IMR-90 (cell line): ENCODE measurements around the gene MRPL38. TPM values are rescaled to one million over a fixed set of nuclear protein-coding genes. Genes with fewer than 3 reads are reported as not detected.

Experiments used
- ATAC-seq: fragments of 200-7000 bp; cut with Tn5 transposase; 2 replicates; pipeline ENCODE4 v1.9.1; 2020; ENCODE audit warnings: low read depth, mild to moderate bottlenecking, moderate library complexity
- BruUV-seq: library from RNA; stranded (reverse); fragments of 400-500 nt; replicated peaks from 2 replicates; lab custom pipeline; 2021; lab: Mats Ljungman, UMichigan
- CTCF ChIA-PET: fragments of 300-600 bp; formaldehyde crosslinking; extraction: SDS; loops from one replicate; lab custom pipeline; 2021; ENCODE audit warnings: antibody characterized with exemption; lab: Yijun Ruan, JAX
- POLR2A ChIA-PET: fragments of 300-600 bp; sonication (Branson Sonifier 250); formaldehyde crosslinking; loops from one replicate; lab custom pipeline; 2022; ENCODE audit warnings: antibody characterized with exemption; ENCODE audit not compliant: unreplicated experiment; lab: Charles Lee
- DNase-seq: peaks from one replicate; pipeline ENCODE4 v3.0.0; 2013
- H2AFZ ChIP-seq: replicated peaks from 2 replicates; pipeline ENCODE3; 2013; ENCODE audit warnings: low read length, mild to moderate bottlenecking; ENCODE audit not compliant: poor library complexity
- H2AK5ac ChIP-seq: 2 replicates; pipeline ENCODE4 v1.6.1; 2013; ENCODE audit warnings: low read depth, low read length, inconsistent platforms
- H2AK9ac ChIP-seq: replicated peaks from 2 replicates; pipeline ENCODE3; 2013; ENCODE audit warnings: mild to moderate bottlenecking, low read depth, low read length, moderate library complexity; ENCODE audit not compliant: poor library complexity
- H2BK120ac ChIP-seq: 2 replicates; pipeline ENCODE4 v1.6.1; 2013; ENCODE audit warnings: low read depth, low read length, inconsistent platforms
- H2BK15ac ChIP-seq: 3 replicates; pipeline ENCODE4 v1.6.1; 2013; ENCODE audit warnings: low read depth, low read length, inconsistent platforms
- H2BK20ac ChIP-seq: 2 replicates; pipeline ENCODE4 v1.6.1; 2013; ENCODE audit warnings: low read depth, mild to moderate bottlenecking, inconsistent platforms, low read length, moderate library complexity
- H2BK5ac ChIP-seq: 2 replicates; pipeline ENCODE4 v1.6.1; 2013; ENCODE audit warnings: mild to moderate bottlenecking, low read depth, low read length, inconsistent platforms; ENCODE audit not compliant: poor library complexity, severe bottlenecking
- H3K14ac ChIP-seq: replicated peaks from 2 replicates; pipeline ENCODE4 v1.6.1; 2013; ENCODE audit warnings: low read depth, low read length, inconsistent platforms
- H3K18ac ChIP-seq: 2 replicates; pipeline ENCODE4 v1.6.1; 2013; ENCODE audit warnings: low read depth, low read length, control low read depth
- H3K23ac ChIP-seq: 2 replicates; pipeline ENCODE4 v1.6.1; 2013; ENCODE audit warnings: low read depth, low read length, inconsistent platforms
- H3K27ac ChIP-seq: 2 replicates; pipeline ENCODE4 v1.5.1; 2013; ENCODE audit warnings: mild to moderate bottlenecking, control low read depth, low read length; ENCODE audit not compliant: insufficient read depth
- H3K27me3 ChIP-seq: 2 replicates; pipeline ENCODE4 v1.6.1; 2013; ENCODE audit warnings: low read length; ENCODE audit not compliant: control insufficient read depth, insufficient read depth
- H3K36me3 ChIP-seq: 2 replicates; pipeline ENCODE4 v1.6.1; 2013; ENCODE audit warnings: low read length, mixed read lengths; ENCODE audit not compliant: control insufficient read depth, insufficient read depth
- H3K4ac ChIP-seq: 2 replicates; pipeline ENCODE4 v1.6.1; 2013; ENCODE audit warnings: low read depth, low read length, inconsistent platforms
- H3K4me1 ChIP-seq: 2 replicates; pipeline ENCODE4 v1.6.1; 2013; ENCODE audit warnings: low read length, mixed read lengths; ENCODE audit not compliant: control insufficient read depth, insufficient read depth
- H3K4me2 ChIP-seq: 2 replicates; pipeline ENCODE4 v1.6.1; 2013; ENCODE audit warnings: low read depth, mild to moderate bottlenecking, control low read depth, low read length, moderate library complexity
- H3K4me3 ChIP-seq: 2 replicates; pipeline ENCODE4 v1.5.1; 2013; ENCODE audit warnings: low read depth, mild to moderate bottlenecking, control low read depth, low read length, moderate library complexity; ENCODE audit not compliant: insufficient read depth
- H3K56ac ChIP-seq: 2 replicates; pipeline ENCODE4 v1.6.1; 2013; ENCODE audit warnings: low read length, inconsistent platforms; ENCODE audit not compliant: insufficient read depth; ENCODE audit errors: extremely low read depth
- H3K79me1 ChIP-seq, 2 experiments: 2 replicates each; pipeline ENCODE4 v1.6.1; 2013; ENCODE audit warnings: low read length in 2 of 2, inconsistent platforms in 1 of 2, low read depth in 1 of 2
- H3K9ac ChIP-seq: 2 replicates; pipeline ENCODE4 v1.6.1; 2013; ENCODE audit warnings: low read depth, low read length, control low read depth
- H3K9me1 ChIP-seq: 2 replicates; pipeline ENCODE4 v1.6.1; 2013; ENCODE audit warnings: low read length, inconsistent platforms; ENCODE audit not compliant: insufficient read depth
- H3K9me3 ChIP-seq: 2 replicates; pipeline ENCODE4 v1.6.1; 2013; ENCODE audit warnings: low read length; ENCODE audit not compliant: control insufficient read depth, insufficient read depth
- H4K20me1 ChIP-seq: 2 replicates; pipeline ENCODE4 v1.6.1; 2013; ENCODE audit warnings: low read length, inconsistent platforms; ENCODE audit not compliant: insufficient read depth
- H4K5ac ChIP-seq: 2 replicates; pipeline ENCODE4 v1.6.1; 2013; ENCODE audit warnings: mild to moderate bottlenecking, low read depth, low read length, control low read depth
- H4K8ac ChIP-seq, 2 experiments: 2 replicates each; pipeline ENCODE4 v1.6.1; 2013; ENCODE audit warnings: low read depth in 2 of 2, low read length in 2 of 2, control low read depth in 1 of 2, inconsistent platforms in 1 of 2
- H4K91ac ChIP-seq: 2 replicates; pipeline ENCODE4 v1.6.1; 2013; ENCODE audit warnings: low read depth, low read length, inconsistent platforms; ENCODE audit not compliant: insufficient read depth
- BHLHE40 ChIP-seq: fragments of 150-350 bp; IDR thresholded peaks from 2 replicates; pipeline ENCODE4 v1.6.1; 2016; ENCODE audit warnings: mild to moderate bottlenecking, low read depth, low read length
- CEBPB ChIP-seq: IDR thresholded peaks from 2 replicates; pipeline ENCODE4 v1.6.1; 2012; ENCODE audit warnings: low read depth, low read length, improper control_type of control experiment
- CHD1 ChIP-seq: IDR thresholded peaks from 2 replicates; pipeline ENCODE4 v1.6.1; 2012; ENCODE audit warnings: low read depth, low read length, improper control_type of control experiment
- CTCF ChIP-seq: conservative IDR thresholded peaks from 2 replicates; pipeline ENCODE4 v1.5.1; 2012; ENCODE audit warnings: mild to moderate bottlenecking, low read depth, low read length, improper control_type of control experiment
- ELK1 ChIP-seq: fragments of 150-350 bp; IDR thresholded peaks from 2 replicates; pipeline ENCODE4 v1.6.1; 2016; ENCODE audit warnings: low read depth, mild to moderate bottlenecking, low read length, moderate library complexity, borderline replicate concordance
- FOS ChIP-seq: fragments of 150-350 bp; IDR thresholded peaks from 2 replicates; pipeline ENCODE4 v1.6.1; 2016; ENCODE audit warnings: low read depth, low read length
- MAFK ChIP-seq: IDR thresholded peaks from 2 replicates; pipeline ENCODE4 v1.6.1; 2012; ENCODE audit warnings: low read depth, low read length, improper control_type of control experiment
- MAZ ChIP-seq: IDR thresholded peaks from 2 replicates; pipeline ENCODE4 v1.6.1; 2012; ENCODE audit warnings: low read depth, mild to moderate bottlenecking, low read length, improper control_type of control experiment, moderate library complexity, borderline replicate concordance
- MXI1 ChIP-seq: IDR thresholded peaks from 2 replicates; pipeline ENCODE4 v1.6.1; 2012; ENCODE audit warnings: low read depth, mild to moderate bottlenecking, low read length, moderate library complexity, borderline replicate concordance
- POLR2A ChIP-seq: IDR thresholded peaks from 2 replicates; pipeline ENCODE4 v1.6.1; 2012; ENCODE audit warnings: mild to moderate bottlenecking, low read depth, low read length
- RAD21 ChIP-seq: IDR thresholded peaks from 2 replicates; pipeline ENCODE4 v1.6.1; 2012; ENCODE audit warnings: low read length, improper control_type of control experiment
- RCOR1 ChIP-seq: IDR thresholded peaks from 2 replicates; pipeline ENCODE4 v1.6.1; 2012; ENCODE audit warnings: mild to moderate bottlenecking, low read length, improper control_type of control experiment; ENCODE audit not compliant: insufficient replicate concordance
- RFX5 ChIP-seq: IDR thresholded peaks from 2 replicates; pipeline ENCODE4 v1.8.0; 2012; ENCODE audit warnings: low read depth, mild to moderate bottlenecking, low read length, moderate library complexity
- SMC3 ChIP-seq: fragments of 150-350 bp; IDR thresholded peaks from 2 replicates; pipeline ENCODE4 v1.6.1; 2016; ENCODE audit warnings: low read depth, mild to moderate bottlenecking, antibody characterized with exemption, low read length, moderate library complexity
- whole genome bisulfite sequencing, 2 experiments: methylation state at CpG; one replicate each; pipeline versions ENCODE4 v1.1.5 to v1.1.7; 2013; ENCODE audit warnings: missing lambda C conversion rate in 2 of 2; ENCODE audit not compliant: insufficient read length in 1 of 2; ENCODE audit errors: extremely low coverage in 2 of 2; 5-methylcytosine and 5-hydroxymethylcytosine counted together
- dilution Hi-C: fragments of 300-500 bp; cut with HindIII; formaldehyde crosslinking; loops from one replicate; pipeline ENCODE4 v1.14.3; 2018; ENCODE audit warnings: low sequenced_read_pairs; ENCODE audit not compliant: unreplicated experiment
- in situ Hi-C: fragments of 300-500 bp; cut with MboI; formaldehyde crosslinking; loops from 3 replicates; pipeline ENCODE4 v1.14.3; 2019; ENCODE audit warnings: low sequenced_read_pairs, inconsistent platforms, mixed read lengths
- intact Hi-C: fragments of 100-400 bp; cut with micrococcal nuclease; formaldehyde crosslinking; loops from 2 replicates; pipeline ENCODE4 v1.10.0; 2022
- polyA plus RNA-seq, 3 experiments: library from polyadenylated mRNA; depleted of rRNA; stranded (reverse); fragments of >200 nt; gene quantifications; 2 replicates each; pipeline ENCODE4 v1.2.3, GENCODE V29; 2012; ENCODE audit warnings: low replicate concordance in 1 of 3
- total RNA-seq: library from RNA; depleted of rRNA; stranded (reverse); fragments of >200 nt; gene quantifications from 2 replicates; pipeline ENCODE4 v1.2.3, GENCODE V29; 2012
- TF ChIP-seq, protein P1 (sequence below): fragments of 150-350 bp; IDR thresholded peaks from 2 replicates; pipeline ENCODE4 v1.6.1; 2017; ENCODE audit warnings: mild to moderate bottlenecking, antibody characterized with exemption, low read length, low read depth

MRPL38 gene
- total and polyA plus RNA-seq, 2 of the 4 experiments (the other 2 are of a cell fraction), result 13.3 to 42.5 TPM

GRCh38 chr17:75915268-75915667, 10.6 kb upstream of the MRPL38 start:
- no peak overlapping the region for H3K23ac ChIP-seq
- DNase-seq, result no peak
- dilution Hi-C loops (no loop called here), intact Hi-C loops (no loop called here), in situ Hi-C loops (no loop called here)
- H3K14ac ChIP-seq, result no peak overlapping the region
- no peaks in the 10 kb centered on the region for H4K20me1 ChIP-seq
- no peaks in the 10 kb centered on the region for H3K27me3 ChIP-seq
- CTCF ChIA-PET, result no interaction called here
- H2BK15ac ChIP-seq, result no peak overlapping the region
- H3K36me3 ChIP-seq, result peaks cover 13% of the 10 kb centered on the region
- no peak overlapping the region for H2AK9ac ChIP-seq
- H3K9me1 ChIP-seq, result no peaks in the 10 kb centered on the region
- POLR2A ChIA-PET, result no interaction called here
- H2BK20ac ChIP-seq, result no peak overlapping the region
- H3K4me2 ChIP-seq, result no peak overlapping the region
- no peak overlapping the region for H2BK5ac ChIP-seq
- WGBS, 2 experiments, result no CpG with 5 or more reads among the region's 8 CpGs
- no peaks in the 10 kb centered on the region for H3K79me1 ChIP-seq
- TF ChIP-seq POLR2A, result no peak
- no peak for TF ChIP-seq RCOR1
- TF ChIP-seq MAFK, result no peak
- no peak for TF ChIP-seq MXI1
- TF ChIP-seq SMC3, result no peak
- no peak for TF ChIP-seq BHLHE40
- no peak for TF ChIP-seq ELK1
- TF ChIP-seq CEBPB, result no peak
- no peak for TF ChIP-seq MAZ
- no peak for TF ChIP-seq FOS
- TF ChIP-seq RAD21, result no peak
- TF ChIP-seq, protein P1, sequence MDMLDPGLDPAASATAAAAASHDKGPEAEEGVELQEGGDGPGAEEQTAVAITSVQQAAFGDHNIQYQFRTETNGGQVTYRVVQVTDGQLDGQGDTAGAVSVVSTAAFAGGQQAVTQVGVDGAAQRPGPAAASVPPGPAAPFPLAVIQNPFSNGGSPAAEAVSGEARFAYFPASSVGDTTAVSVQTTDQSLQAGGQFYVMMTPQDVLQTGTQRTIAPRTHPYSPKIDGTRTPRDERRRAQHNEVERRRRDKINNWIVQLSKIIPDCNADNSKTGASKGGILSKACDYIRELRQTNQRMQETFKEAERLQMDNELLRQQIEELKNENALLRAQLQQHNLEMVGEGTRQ, result no peak
- TF ChIP-seq CHD1, result no peak
- TF ChIP-seq CTCF, result no peak
- TF ChIP-seq RFX5, result no peak
- no peak overlapping the region for H2BK120ac ChIP-seq
- ATAC-seq, result no peak
- no peaks in the 10 kb centered on the region for H3K9me3 ChIP-seq
- no TSS peak for BruUV-seq
- no peak overlapping the region for H3K18ac ChIP-seq
- no peak overlapping the region for H4K8ac ChIP-seq
- H3K4ac ChIP-seq, result no peak overlapping the region
- H2AFZ ChIP-seq, result peak overlapping the region; percentile 7
- H4K5ac ChIP-seq, result no peak overlapping the region
- no peak overlapping the region for H2AK5ac ChIP-seq
- no peak overlapping the region for H3K56ac ChIP-seq
- no peaks in the 10 kb centered on the region for H3K4me1 ChIP-seq
- no peak overlapping the region for H3K27ac ChIP-seq
- no peak overlapping the region for H3K9ac ChIP-seq
- no peak overlapping the region for H3K4me3 ChIP-seq
- no peak overlapping the region for H4K91ac ChIP-seq
